Forelimb muscle (tissue), 1 donor: ENCODE measurements around the gene ALOX15B. TPM values are rescaled to one million over a fixed set of nuclear protein-coding genes. Genes with fewer than 3 reads are reported as not detected.

Source experiments
- DNase-seq: peaks from one replicate; pipeline ENCODE4 v3.0.0-alpha.2; 2013; ENCODE audit warnings: low read depth
- polyA plus RNA-seq: library from polyadenylated mRNA; unstranded; fragments of 120-200 nt; gene quantifications from one replicate; pipeline ENCODE4 v1.2.1, GENCODE V29; 2013; ENCODE audit not compliant: insufficient read length

ALOX15B gene
- polyA plus RNA-seq: 0.59 TPM

- no peak for DNase-seq
These were observed at the start of gene ALOX15B for GRCh38 chr17:8038954-8039610. Gene ALOX15B (plus strand): TSS chr17:8039059. CDS start chr17:8039156, 97 bp downstream.

DNA sequence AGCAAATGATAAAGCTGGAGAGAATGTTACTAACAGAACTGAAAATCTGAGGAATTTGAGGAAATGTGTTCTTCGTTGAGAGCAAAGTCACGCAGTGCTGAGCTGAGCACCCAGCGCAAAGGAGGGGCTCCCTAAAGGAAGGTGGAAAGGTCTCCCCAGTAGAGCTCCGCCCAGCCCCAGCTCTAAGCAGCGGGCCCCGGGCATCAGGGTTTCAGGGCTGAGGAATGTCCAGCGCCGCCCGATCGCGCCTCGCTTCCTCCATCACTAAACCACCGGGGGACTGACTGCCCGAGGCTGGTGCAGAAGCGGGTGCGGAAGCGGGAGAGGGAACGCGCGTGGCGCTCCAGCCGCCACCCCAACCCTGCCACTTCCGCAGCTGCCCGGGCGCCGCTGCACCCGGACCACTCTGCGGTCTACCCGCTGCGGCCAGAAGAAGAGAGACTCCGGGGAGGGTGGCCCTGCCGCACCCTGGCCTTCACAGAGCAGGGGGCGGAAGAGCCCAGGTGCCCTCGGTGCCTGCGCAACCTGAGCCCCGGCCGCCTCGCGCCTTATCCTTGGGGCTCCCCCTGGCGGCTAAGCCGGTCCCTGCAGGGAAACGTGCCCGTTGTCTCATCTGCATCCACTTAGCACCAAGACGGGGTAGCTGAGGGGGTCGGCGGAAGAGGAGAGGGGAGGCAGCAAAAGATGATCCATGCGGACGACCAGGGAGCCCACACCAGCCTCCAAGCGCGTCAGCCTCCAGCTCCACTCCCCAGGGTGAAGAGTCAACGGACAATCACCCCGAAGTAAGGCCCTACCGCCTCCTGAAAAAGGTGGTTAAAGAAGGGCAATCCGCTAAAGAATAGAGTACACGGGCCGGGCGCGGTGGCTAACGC, 48.8 kb upstream of the ALOX15B start:
- no peak for DNase-seq

DNA sequence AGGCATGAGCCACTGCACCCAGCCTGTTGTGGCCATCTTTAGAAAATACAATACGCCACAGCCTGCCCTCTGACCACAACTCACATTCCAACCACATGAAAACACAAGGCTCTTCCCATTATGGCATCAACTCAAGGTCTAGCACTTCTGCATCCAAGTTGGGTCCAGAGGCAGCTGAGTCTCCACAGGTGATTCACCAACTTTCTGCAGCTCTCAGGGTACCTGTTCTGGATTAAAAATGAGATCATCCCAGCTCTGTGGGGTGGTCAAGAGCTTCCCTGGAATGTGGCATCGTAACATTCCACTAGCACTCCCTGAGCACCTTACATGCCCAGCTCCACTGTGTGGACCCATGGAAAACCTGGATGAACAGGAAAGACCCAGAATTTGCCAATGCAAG, 46.3 kb upstream of the ALOX15B start:
- no peak for DNase-seq

DNA sequence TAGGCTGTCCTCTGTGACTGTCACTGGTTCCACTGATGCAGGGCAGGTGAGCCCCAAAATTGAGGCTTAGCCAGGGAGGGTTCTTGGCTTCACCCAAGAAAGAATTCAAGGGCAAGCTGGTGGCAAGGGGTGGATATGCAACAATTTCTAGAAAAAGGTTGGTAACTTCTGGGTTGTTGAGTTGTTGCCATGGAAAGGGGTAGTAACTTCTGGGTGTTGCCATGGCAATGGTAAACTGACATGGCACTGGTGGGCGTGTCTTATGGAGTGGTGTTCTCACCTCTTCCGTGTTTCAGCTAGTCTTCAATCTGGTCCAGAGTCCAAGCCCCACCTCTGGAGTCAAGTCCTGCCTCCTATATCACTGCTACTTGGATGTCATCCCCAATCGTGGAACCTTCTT, 45.9 kb upstream of the ALOX15B start:
- DNase-seq: no peak

DNA sequence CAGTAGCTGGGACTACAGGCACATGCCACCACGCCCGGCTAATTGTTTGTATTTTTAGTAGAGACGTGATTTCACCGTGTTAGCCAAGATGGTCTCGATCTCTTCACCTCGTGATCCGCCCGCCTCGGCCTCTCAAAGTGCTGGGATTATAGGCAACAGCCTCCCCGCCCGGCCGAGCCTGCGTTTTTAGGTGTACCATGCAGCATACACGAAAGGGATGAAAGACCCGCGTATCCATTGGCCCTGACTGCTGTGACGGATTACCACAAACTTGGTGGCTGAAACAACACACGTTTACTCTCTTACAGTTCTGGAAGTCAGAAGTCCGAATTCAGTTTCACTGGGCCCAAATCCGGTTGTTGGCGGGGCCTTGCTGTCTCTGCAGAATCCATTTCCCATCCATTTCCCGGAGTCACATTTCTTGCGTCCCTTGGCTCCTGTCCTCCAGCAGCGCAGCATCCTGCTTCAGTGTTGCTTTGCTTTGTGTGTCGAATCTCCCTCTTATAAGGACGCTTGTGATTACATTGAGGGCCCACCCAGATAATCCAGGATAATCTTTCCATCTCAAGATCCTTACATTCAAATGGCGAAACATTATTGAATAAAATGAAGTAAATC, 44.8 kb upstream of the ALOX15B start:
- no peak for DNase-seq

DNA sequence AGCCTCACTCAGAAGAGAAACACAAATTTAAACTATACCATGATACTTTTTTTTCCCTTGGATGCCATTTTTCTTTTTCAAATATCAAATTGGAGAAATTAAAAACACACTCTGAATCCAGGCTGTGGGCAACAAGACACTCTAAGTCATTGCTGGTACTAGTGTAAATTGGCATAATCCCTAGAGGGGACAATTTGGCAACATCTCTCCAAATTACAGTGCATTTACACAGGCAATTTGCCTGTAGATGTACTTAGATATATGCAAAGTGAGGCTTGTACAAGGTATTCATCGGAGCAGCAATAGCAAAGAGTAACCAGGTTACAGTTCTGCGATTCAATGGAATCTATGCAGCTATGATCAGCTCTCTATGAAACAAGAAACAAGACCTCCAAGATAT, 43.1 kb upstream of the ALOX15B start:
- no peak for DNase-seq

- no peak for DNase-seq
These were observed 41.7 kb upstream of the ALOX15B start for GRCh38 chr17:7997186-7997585.

- DNase-seq: no peak
These were observed 36.7 kb upstream of the ALOX15B start, which contains the start of gene GUCY2D for GRCh38 chr17:8001976-8002720. Gene GUCY2D (plus strand): TSS chr17:8002615. CDS start chr17:8003048, 433 bp downstream.

DNA sequence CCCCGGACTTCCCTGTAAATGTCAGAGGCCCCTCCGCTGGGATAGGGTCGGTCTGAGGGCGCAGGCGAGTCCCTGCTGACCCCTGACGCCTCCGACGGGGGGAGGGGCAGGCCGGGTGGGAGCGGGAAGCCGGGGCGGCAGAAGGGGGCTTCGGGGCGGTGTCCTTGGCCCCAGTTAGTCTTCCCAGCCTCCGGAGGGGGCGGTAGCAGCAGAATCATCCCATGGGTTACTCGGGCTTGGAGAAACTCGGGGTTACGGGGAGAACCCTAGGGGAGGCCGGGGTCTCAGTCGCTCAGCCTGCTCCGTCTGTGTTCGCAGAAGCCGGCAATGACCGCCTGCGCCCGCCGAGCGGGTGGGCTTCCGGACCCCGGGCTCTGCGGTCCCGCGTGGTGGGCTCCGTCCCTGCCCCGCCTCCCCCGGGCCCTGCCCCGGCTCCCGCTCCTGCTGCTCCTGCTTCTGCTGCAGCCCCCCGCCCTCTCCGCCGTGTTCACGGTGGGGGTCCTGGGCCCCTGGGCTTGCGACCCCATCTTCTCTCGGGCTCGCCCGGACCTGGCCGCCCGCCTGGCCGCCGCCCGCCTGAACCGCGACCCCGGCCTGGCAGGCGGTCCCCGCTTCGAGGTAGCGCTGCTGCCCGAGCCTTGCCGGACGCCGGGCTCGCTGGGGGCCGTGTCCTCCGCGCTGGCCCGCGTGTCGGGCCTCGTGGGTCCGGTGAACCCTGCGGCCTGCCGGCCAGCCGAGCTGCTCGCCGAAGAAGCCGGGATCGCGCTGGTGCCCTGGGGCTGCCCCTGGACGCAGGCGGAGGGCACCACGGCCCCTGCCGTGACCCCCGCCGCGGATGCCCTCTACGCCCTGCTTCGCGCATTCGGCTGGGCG, 35.9 kb upstream of the ALOX15B start:
- no peak for DNase-seq

GRCh38 chr17:8003594-8004181, 35.2 kb upstream of the ALOX15B start:
- DNase-seq: no peak

DNA sequence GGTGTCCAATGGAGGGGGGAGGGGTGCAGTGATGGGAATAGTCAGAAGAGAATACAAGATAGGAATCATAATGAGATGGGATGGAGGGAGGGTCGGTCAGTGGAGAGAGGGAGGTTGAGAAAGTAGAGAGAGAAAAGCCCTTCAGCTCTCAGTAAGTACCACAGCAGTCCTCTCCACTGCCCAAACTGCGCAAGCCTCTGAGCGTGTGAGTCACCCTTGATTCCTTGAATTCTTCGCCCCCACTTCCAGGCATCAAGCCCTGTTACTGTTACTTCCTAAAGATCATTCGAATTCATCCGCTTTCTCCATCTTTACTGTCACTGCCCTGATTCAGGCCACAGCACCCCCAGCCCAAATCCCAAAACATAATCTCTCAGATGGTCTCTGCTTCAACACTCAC, 34.0 kb upstream of the ALOX15B start:
- DNase-seq: no peak

DNA sequence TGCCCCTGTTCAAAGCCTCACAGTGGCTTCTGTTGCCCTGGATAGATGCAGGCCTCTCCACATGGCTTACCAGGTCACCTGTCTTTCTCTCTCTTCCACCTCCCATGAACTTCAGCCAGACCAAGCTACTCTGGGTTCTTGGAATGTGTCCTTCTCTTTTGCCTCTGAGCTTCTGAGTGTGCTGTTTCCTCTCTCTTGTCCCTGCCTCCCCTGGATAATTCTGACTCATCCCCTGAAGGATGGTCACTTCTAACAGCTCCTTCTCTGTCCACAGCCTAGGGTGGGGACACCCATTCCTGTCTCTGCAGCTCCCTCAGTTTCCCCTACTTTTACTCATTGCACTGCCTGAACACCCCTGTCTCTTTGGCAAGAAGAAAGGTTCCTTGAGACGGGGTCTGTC, 33.5 kb upstream of the ALOX15B start:
- no peak for DNase-seq

DNA sequence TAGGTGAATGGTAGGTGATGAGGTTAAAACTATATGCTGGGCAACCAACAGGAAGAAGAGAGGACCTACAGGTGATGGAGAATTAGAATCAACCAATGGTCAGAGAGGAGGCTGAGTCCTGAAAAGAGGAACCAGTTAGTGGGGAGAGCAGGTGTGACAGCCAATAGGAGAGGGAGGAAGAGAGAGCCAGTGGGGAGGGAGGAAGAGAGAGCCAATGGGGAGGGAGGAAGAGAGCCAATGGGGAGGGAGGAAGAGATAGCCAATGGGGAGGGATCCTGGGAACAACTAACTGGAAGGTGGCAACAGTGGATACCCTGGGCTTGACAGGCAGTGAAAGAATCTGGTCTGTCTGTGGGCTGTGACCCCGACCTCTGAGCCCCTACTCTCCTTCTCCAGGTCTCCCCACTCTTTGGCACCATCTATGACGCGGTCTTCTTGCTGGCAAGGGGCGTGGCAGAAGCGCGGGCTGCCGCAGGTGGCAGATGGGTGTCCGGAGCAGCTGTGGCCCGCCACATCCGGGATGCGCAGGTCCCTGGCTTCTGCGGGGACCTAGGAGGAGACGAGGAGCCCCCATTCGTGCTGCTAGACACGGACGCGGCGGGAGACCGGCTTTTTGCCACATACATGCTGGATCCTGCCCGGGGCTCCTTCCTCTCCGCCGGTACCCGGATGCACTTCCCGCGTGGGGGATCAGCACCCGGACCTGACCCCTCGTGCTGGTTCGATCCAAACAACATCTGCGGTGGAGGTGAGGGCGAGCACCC, 32.7 kb upstream of the ALOX15B start:
- DNase-seq: no peak

DNA sequence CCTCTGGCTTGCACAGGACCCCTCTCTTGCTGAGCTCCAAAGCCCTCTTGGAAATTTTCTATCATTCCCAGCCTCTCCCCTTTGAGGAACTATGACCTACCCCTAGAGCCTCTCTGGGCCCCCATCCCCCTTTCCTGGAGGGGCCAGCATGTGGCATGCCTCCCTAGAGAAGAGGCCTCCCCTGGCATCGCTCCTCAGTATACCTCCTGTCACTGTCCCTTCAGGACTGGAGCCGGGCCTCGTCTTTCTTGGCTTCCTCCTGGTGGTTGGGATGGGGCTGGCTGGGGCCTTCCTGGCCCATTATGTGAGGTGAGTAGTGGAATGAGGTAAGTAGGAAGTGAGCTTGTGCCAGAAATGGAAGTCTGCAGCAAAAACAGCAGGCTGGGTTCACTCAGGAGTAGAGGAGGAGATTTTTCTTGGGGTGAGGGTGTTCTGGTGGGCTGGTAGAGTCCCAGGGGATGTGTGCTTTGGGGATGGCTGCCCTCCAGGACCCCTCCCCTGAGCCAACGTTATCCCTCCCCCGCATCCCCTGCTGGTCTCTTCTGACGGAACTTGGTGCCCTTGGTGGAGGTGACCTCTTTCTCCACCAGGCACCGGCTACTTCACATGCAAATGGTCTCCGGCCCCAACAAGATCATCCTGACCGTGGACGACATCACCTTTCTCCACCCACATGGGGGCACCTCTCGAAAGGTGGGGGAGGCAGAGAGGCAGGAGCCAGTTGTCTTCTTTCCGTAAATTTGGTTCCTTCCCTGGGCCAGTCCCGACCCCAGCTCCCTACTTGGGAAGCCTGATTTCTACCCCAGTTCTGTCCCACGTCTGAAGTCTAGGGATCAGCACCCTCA, 31.8 kb upstream of the ALOX15B start:
- no peak for DNase-seq

DNA sequence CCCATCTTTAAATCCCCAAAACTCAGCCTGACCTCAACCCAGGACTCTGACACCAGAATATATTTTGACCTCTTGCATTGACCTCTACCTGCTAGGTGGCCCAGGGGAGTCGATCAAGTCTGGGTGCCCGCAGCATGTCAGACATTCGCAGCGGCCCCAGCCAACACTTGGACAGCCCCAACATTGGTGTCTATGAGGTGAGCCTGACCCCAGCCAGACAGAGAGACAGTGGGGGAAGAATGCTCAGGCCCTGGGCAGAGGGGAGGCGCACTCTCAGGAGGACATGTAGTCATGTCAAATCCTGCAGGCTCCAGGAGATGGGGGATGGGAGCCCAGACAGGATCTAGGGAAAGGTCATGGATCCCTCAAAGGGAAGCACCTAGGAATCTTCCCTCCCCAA, 31.0 kb upstream of the ALOX15B start:
- no peak for DNase-seq

DNA sequence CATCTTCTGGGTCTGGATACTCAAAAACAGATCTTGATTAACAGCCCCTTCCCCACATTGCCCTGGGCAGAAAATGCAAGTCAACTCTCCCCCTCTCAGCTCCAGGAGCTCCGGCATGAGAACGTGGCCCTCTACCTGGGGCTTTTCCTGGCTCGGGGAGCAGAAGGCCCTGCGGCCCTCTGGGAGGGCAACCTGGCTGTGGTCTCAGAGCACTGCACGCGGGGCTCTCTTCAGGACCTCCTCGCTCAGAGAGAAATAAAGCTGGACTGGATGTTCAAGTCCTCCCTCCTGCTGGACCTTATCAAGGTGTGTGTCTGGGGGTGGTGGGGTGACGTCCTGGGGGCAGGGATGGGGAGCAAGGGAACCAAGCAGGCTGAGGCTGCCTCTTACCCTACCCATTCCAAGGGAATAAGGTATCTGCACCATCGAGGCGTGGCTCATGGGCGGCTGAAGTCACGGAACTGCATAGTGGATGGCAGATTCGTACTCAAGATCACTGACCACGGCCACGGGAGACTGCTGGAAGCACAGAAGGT, 26.7 kb upstream of the ALOX15B start:
- no peak for DNase-seq

DNA sequence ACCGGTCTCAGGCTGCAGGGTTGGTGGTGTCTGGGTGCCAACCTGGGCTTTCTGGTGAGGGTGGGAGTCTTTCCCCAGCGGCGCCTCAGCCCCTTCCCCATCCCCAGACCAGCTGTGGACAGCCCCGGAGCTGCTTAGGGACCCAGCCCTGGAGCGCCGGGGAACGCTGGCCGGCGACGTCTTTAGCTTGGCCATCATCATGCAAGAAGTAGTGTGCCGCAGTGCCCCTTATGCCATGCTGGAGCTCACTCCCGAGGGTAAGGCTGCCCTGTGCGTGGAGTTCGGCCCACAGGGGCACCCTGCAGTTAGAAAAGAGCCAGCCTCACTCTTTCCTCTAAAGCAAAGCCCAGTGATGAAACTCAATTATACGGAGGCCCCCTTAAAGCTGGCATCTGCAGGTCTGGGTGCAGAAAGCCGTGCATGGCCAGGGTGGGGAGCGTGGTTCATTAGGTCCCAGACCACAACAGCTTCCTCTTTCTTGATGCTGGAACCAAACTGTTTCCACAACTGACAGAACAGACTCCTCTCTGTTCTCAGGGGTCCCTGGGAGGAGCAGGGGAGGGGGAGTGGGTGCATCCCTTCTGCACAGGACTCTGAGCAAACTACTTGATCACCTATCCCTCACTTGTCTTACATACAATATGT, 25.7 kb upstream of the ALOX15B start:
- DNase-seq: no peak
